ENCODE results near the gene HS1BP3.
A peak's percentile ranks its signal among the peaks of the same experiment; 100 is the strongest.

Gene HS1BP3

GRCh38 chr2:20678780-20679179, 27.9 kb upstream of the HS1BP3 start:
- Histone ChIP-seq H3K9me3 (ENCODE audit: control insufficient read depth, low read length) (no peaks in the 10 kb centered on the region), H3K27ac (no peak overlapping the region), H3K79me2 (no peaks in the 10 kb centered on the region), H3K9ac (no peak overlapping the region), H3K4me2 (ENCODE audit: low read length) (no peak overlapping the region), H3K4me1 (no peaks in the 10 kb centered on the region), H3K4me3 (ENCODE audit: low read depth, low read length) (no peak overlapping the region), H3K27me3 (ENCODE audit: control insufficient read depth, insufficient read depth, low read length) (no peaks in the 10 kb centered on the region), H2AFZ (no peak overlapping the region), H3K36me3 (ENCODE audit: control insufficient read depth, insufficient read depth, low read length) (no peaks in the 10 kb centered on the region)
- no peak for TF ChIP-seq CTCF (IDR thresholded peaks at IDR 0.05)

- Histone ChIP-seq H3K9ac (no peak overlapping the region), H3K27me3 (ENCODE audit: control insufficient read depth, insufficient read depth, low read length) (no peaks in the 10 kb centered on the region), H3K36me3 (ENCODE audit: control insufficient read depth, insufficient read depth, low read length) (no peaks in the 10 kb centered on the region), H3K27ac (no peak overlapping the region), H3K79me2 (no peaks in the 10 kb centered on the region), H3K4me2 (ENCODE audit: low read length) (no peak overlapping the region), H3K9me3 (ENCODE audit: control insufficient read depth, low read length) (no peaks in the 10 kb centered on the region), H3K4me1 (no peaks in the 10 kb centered on the region), H3K4me3 (ENCODE audit: low read depth, low read length) (no peak overlapping the region), H2AFZ (no peak overlapping the region)
- no peak for TF ChIP-seq CTCF (IDR thresholded peaks at IDR 0.05)
Observed at GRCh38 chr2:20678086-20678395, 27.1 kb upstream of the HS1BP3 start.

GRCh38 chr2:20677301-20678085, 26.6 kb upstream of the HS1BP3 start:
- no peak overlapping the region for H3K9ac ChIP-seq
- H3K79me2 ChIP-seq, result no peaks in the 10 kb centered on the region
- H3K27ac ChIP-seq, result no peak overlapping the region
- no peak overlapping the region for H3K4me2 ChIP-seq (ENCODE audit: low read length)
- H3K36me3 ChIP-seq (ENCODE audit: control insufficient read depth, insufficient read depth, low read length), result no peaks in the 10 kb centered on the region
- H3K4me1 ChIP-seq, result no peaks in the 10 kb centered on the region
- no peaks in the 10 kb centered on the region for H3K27me3 ChIP-seq (ENCODE audit: control insufficient read depth, insufficient read depth, low read length)
- H3K4me3 ChIP-seq (ENCODE audit: low read depth, low read length), result no peak overlapping the region
- no peaks in the 10 kb centered on the region for H3K9me3 ChIP-seq (ENCODE audit: control insufficient read depth, low read length)
- no peak overlapping the region for H2AFZ ChIP-seq
- TF ChIP-seq CTCF (IDR thresholded peaks at IDR 0.05), result no peak

GRCh38 chr2:20676353-20677215, 25.7 kb upstream of the HS1BP3 start:
- no peak overlapping the region for H3K4me3 ChIP-seq (ENCODE audit: low read depth, low read length)
- H3K79me2 ChIP-seq, result no peaks in the 10 kb centered on the region
- H3K9ac ChIP-seq, result no peak overlapping the region
- no peaks in the 10 kb centered on the region for H3K9me3 ChIP-seq (ENCODE audit: control insufficient read depth, low read length)
- no peak overlapping the region for H3K27ac ChIP-seq
- peaks cover under 1% of the 10 kb centered on the region for H3K27me3 ChIP-seq (ENCODE audit: control insufficient read depth, insufficient read depth, low read length)
- H2AFZ ChIP-seq, result no peak overlapping the region
- H3K36me3 ChIP-seq (ENCODE audit: control insufficient read depth, insufficient read depth, low read length), result no peaks in the 10 kb centered on the region
- H3K4me1 ChIP-seq, result no peaks in the 10 kb centered on the region
- no peak overlapping the region for H3K4me2 ChIP-seq (ENCODE audit: low read length)
- peak; percentile 15 for TF ChIP-seq CTCF (IDR thresholded peaks at IDR 0.05)
